Caco-2 (cell line): ENCODE measurements around the gene SDSL. TPM values are rescaled to one million over a fixed set of nuclear protein-coding genes. Genes with fewer than 3 reads are reported as not detected.

ENCODE experiments used
- BruUV-seq: library from RNA; stranded (reverse); fragments of 400-500 nt; replicated peaks from 2 replicates; lab custom pipeline; 2021; lab: Mats Ljungman, UMichigan
- CTCF ChIA-PET: fragments of 300-600 bp; sonication (Branson Sonifier 250); formaldehyde crosslinking; loops from one replicate; lab custom pipeline; 2022; ENCODE audit warnings: antibody characterized with exemption; lab: Charles Lee
- POLR2A ChIA-PET: fragments of 300-600 bp; sonication (Branson Sonifier 250); formaldehyde crosslinking; loops from one replicate; lab custom pipeline; 2022; ENCODE audit warnings: antibody characterized with exemption; lab: Charles Lee
- DNase-seq, 2 experiments: peaks; one replicate each; pipeline versions ENCODE4 v3.0.0 to v3.0.0-alpha.2; 2020 to 2022
- H3K27me3 ChIP-seq: replicated peaks from 2 replicates; pipeline ENCODE4 v1.6.0; 2011; ENCODE audit warnings: low read length; ENCODE audit not compliant: control insufficient read depth, insufficient read depth
- H3K36me3 ChIP-seq: 2 replicates; pipeline ENCODE4 v1.5.1; 2011; ENCODE audit warnings: low read length; ENCODE audit not compliant: control insufficient read depth, insufficient read depth
- H3K4me1 ChIP-seq: fragments of 250-450 bp; sonication (Bioruptor Pico); 2 replicates; pipeline ENCODE4 v1.5.1; 2020; ENCODE audit warnings: mild to moderate bottlenecking
- H3K4me3 ChIP-seq: 2 replicates; pipeline ENCODE4 v1.5.1; 2011; ENCODE audit warnings: low read depth, mild to moderate bottlenecking, control low read depth, low read length
- H3K9me3 ChIP-seq: fragments of 250-450 bp; sonication (Bioruptor Pico); 2 replicates; pipeline ENCODE4 v1.5.1; 2020; ENCODE audit warnings: mild to moderate bottlenecking, moderate library complexity
- H3K27ac Mint-ChIP-seq: one replicate; pipeline ENCODE4 v1.8.0; 2022; ENCODE audit warnings: mixed read lengths; ENCODE audit not compliant: unreplicated experiment
- H3K27me3 Mint-ChIP-seq: one replicate; pipeline ENCODE4 v1.8.0; 2022; ENCODE audit warnings: mixed read lengths; ENCODE audit not compliant: insufficient read depth, unreplicated experiment
- H3K36me3 Mint-ChIP-seq: one replicate; pipeline ENCODE4 v1.8.0; 2022; ENCODE audit warnings: mild to moderate bottlenecking, mixed read lengths; ENCODE audit not compliant: insufficient read depth, unreplicated experiment
- H3K4me1 Mint-ChIP-seq: one replicate; pipeline ENCODE4 v1.8.0; 2022; ENCODE audit warnings: low read depth, mixed read lengths; ENCODE audit not compliant: unreplicated experiment
- H3K4me3 Mint-ChIP-seq: one replicate; pipeline ENCODE4 v1.8.0; 2022; ENCODE audit warnings: mild to moderate bottlenecking, moderate library complexity, mixed read lengths; ENCODE audit not compliant: unreplicated experiment
- H3K9me3 Mint-ChIP-seq: one replicate; pipeline ENCODE4 v1.8.0; 2022; ENCODE audit warnings: mixed read lengths; ENCODE audit not compliant: unreplicated experiment
- CTCF ChIP-seq, 2 experiments: fragments of 200-600 bp in 1 of 2; IDR thresholded peaks; 1 replicate in 1 of 2; 2 replicates in 1 of 2; pipeline versions ENCODE4 v1.5.1 to v1.8.0; 2011 to 2022; ENCODE audit warnings: antibody characterized with exemption in 1 of 2, control low read depth in 1 of 2, inconsistent platforms in 1 of 2, low read depth in 1 of 2, low read length in 1 of 2, mild to moderate bottlenecking in 1 of 2, moderate library complexity in 1 of 2; ENCODE audit not compliant: insufficient read depth in 1 of 2, severe bottlenecking in 1 of 2, unreplicated experiment in 1 of 2
- intact Hi-C: fragments of 100-400 bp; cut with micrococcal nuclease; formaldehyde crosslinking; loops from one replicate; pipeline ENCODE4 v1.10.0; 2022; ENCODE audit not compliant: unreplicated experiment
- total RNA-seq: library from RNA; stranded (reverse); gene quantifications from 2 replicates; pipeline ENCODE4 v1.2.3, GENCODE V29; 2022

Gene SDSL
- total RNA-seq, 1 experiment from 2014 or later = 4.5 TPM

DNA sequence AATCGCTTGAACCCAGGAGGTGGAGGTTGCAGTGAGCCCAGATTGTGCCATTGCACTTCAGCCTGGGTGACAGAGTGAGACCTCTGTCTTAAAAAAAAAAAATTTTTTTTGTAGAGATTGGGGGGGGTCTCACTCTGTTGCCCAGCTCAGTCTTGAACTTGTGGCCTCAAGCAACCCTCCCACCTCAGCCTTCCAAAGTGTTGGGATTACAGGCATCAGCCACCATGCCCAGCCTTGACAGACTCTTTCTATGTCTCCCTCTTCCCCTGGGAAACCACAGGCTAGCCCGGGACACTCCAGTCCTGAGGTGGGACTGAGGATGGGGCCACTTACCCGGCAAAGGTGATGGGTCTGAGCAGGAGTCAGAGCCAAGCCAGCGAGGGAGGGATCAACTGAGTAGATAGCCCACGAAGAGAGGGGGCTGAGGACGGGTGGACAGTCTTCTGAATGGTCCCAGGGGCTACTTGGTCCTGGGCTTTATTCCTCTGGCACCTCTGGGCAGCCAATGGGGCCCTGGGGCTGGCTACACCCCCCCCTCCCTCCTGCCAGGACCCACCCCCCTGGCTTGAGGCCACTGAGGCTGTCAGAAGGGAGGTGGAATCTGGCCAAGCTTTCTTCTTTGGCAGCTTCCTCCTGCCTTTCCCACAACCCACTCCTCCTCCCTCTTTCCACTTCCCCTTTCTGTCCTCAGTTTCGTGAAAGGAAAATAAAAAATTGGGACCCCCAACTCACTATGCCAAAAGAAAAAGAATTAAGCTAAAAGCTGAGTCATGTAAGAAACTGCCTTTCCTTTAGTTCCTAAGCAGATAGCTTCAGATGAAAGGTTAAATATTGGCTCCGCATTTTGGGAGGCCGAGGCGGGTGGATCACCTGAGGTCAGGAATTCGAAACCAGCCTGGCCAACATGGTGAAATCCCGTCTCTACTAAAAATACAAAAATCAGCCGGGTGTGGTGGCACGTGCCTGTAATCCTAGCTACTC is 18.5 kb upstream of the SDSL start, which contains the start of gene SDS:
TSS of gene SDS (minus strand) at position 453 of the 981 bp plus-strand sequence. CDS start 4,179 bp downstream, outside the sequence.
- Mint-ChIP-seq H3K36me3 (no peaks in the 10 kb centered on the region), H3K27ac (no peak within 1 kb of the TSS), H3K9me3 (no peaks in the 10 kb centered on the region), H3K4me3 (no peak within 1 kb of the TSS), H3K27me3 (peaks cover 3% of the 10 kb centered on the region), H3K4me1 (no peaks in the 10 kb centered on the region)
- DNase-seq = no peak
- intact Hi-C loops = no loop called here
- CTCF ChIA-PET = interaction anchor here (1.1 kb wide), 1 partner anchor 19 kb away, joined by 3 read pairs; the partner anchor contains the start of gene SDSL
- BruUV-seq = no TSS peak
- Histone ChIP-seq H3K4me1 (no peaks in the 10 kb centered on the region), H3K27me3 (no peaks in the 10 kb centered on the region), H3K9me3 (no peaks in the 10 kb centered on the region), H3K4me3 (no peak within 1 kb of the TSS), H3K36me3 (no peaks in the 10 kb centered on the region)
- TF ChIP-seq CTCF (IDR thresholded peaks at IDR 0.05; ENCODE audit: insufficient read depth in 1 of 2, low read depth in 1 of 2, low read length in 1 of 2, severe bottlenecking in 1 of 2, unreplicated experiment in 1 of 2) = no peak
- POLR2A ChIA-PET = interaction anchor here (0.6 to 0.7 kb wide), 2 partner anchors 12 to 92 kb away, joined by 3 to 6 read pairs; no protein-coding TSS in a partner anchor

DNA sequence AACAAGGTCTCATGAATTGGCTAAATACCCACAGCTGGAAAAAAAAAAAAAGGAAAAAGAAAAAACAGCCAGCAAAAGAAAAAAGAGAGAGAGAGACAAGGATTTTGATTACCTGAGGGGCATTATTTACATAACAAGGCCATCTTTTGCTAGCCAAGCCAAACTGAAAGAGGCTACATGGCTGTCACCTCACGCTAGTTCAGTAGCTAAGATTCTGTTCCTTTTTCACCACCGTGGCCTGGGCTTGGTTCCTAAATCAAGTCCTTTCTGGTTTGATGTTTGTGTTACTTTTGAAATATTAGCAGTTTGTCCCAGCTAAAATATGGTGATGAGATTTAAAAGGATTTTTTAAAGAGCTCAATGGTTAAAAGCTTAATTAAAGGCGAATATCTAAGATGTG is 16.5 kb upstream of the SDSL start:
- Mint-ChIP-seq H3K9me3 (no peaks in the 10 kb centered on the region), H3K27ac (no peak overlapping the region), H3K36me3 (no peaks in the 10 kb centered on the region), H3K27me3 (no peaks in the 10 kb centered on the region), H3K4me1 (no peaks in the 10 kb centered on the region), H3K4me3 (no peak overlapping the region)
- intact Hi-C loops = no loop called here
- CTCF ChIA-PET = no interaction called here
- Histone ChIP-seq H3K9me3 (no peaks in the 10 kb centered on the region), H3K4me3 (no peak overlapping the region), H3K36me3 (no peaks in the 10 kb centered on the region), H3K4me1 (no peaks in the 10 kb centered on the region), H3K27me3 (no peaks in the 10 kb centered on the region)
- no TSS peak for BruUV-seq
- TF ChIP-seq CTCF (IDR thresholded peaks at IDR 0.05; ENCODE audit: insufficient read depth in 1 of 2, low read depth in 1 of 2, low read length in 1 of 2, severe bottlenecking in 1 of 2, unreplicated experiment in 1 of 2) = no peak
- DNase-seq = no peak
- POLR2A ChIA-PET = interaction anchor here (0.6 kb wide), 1 partner anchor 24 kb away, joined by 5 read pairs; no protein-coding TSS in a partner anchor

- intact Hi-C loops = no loop called here
- Mint-ChIP-seq H3K4me3 (no peak overlapping the region), H3K9me3 (no peaks in the 10 kb centered on the region), H3K4me1 (no peaks in the 10 kb centered on the region), H3K27ac (no peak overlapping the region), H3K36me3 (no peaks in the 10 kb centered on the region), H3K27me3 (no peaks in the 10 kb centered on the region)
- BruUV-seq = no TSS peak
- no peak for TF ChIP-seq CTCF (IDR thresholded peaks at IDR 0.05; ENCODE audit: insufficient read depth in 1 of 2, low read depth in 1 of 2, low read length in 1 of 2, severe bottlenecking in 1 of 2, unreplicated experiment in 1 of 2)
- Histone ChIP-seq H3K4me1 (no peaks in the 10 kb centered on the region), H3K27me3 (no peaks in the 10 kb centered on the region), H3K4me3 (no peak overlapping the region), H3K9me3 (no peaks in the 10 kb centered on the region), H3K36me3 (no peaks in the 10 kb centered on the region)
- ChIA-PET POLR2A (no interaction called here), CTCF (no interaction called here)
- DNase-seq = no peak
Measured at GRCh38 chr12:113407931-113408600, 14.1 kb upstream of the SDSL start.
